ENCODE results near the gene SSH2. TPM values are rescaled to one million over a fixed set of nuclear protein-coding genes. Genes with fewer than 3 reads are reported as not detected.
A peak's percentile ranks its signal among the peaks of the same experiment; 100 is the strongest.

The SSH2 gene
- polyA plus RNA-seq, 1 of the 3 experiments (the other 2 are of a cell fraction): 8.8 TPM

DNA sequence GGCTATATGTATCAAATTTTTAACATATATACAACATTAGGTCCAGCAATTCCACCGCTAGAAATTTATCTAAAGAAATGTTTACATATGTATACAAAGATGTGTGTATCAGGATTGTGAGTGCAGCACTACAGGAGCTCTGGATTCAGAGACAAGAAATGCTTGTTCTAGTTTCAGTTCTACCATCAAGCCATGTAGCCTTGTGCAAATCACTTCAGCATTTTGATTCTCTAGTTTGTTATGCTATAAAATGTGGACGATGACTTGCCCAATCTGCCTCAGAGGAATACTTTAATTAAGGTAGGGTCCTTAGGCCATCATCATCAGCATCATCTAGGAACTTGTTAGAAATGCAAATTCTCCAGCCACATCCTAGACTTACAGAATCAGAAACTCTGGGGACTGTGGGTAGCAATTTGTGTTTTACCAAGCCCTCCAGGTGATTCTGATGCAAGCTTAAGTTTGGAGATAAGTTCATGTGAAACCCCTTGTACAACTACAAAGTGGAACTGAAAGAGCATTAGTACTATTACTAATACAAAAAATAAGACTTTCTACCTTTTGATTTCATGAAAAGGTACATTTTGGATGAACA is 176.1 kb downstream of the SSH2 start:
- Histone ChIP-seq H3K9ac (no peak overlapping the region), H3K79me2 (ENCODE audit: insufficient read depth) (peaks cover 31% of the 10 kb centered on the region; the same call in 1 of the 2 replicates), H3K27me3 (ENCODE audit: insufficient read depth) (no peaks in the 10 kb centered on the region), H4K20me1 (ENCODE audit: insufficient read depth) (no peaks in the 10 kb centered on the region), H3K27ac (ENCODE audit: low read depth in 2 of 2, low read length in 1 of 2) (peak overlapping the region in 1 of 2 experiments; percentile 53; a peak in 2 of 4 replicates), H3K4me1 (ENCODE audit: control insufficient read depth in 1 of 2, insufficient read depth in 2 of 2, low read depth in 1 of 2, low read length in 1 of 2) (peaks cover 0 to 9% of the 10 kb centered on the region in 2 experiments; a peak in 3 of 4 replicates), H3K36me3 (replicated peaks in 1 of 2; ENCODE audit: control insufficient read depth in 1 of 2, insufficient read depth in 2 of 2, low read length in 1 of 2) (peaks cover 17 to 18% of the 10 kb centered on the region in 2 experiments), H2AFZ (ENCODE audit: low read depth) (no peak overlapping the region), H3K9me2 (no peaks in the 10 kb centered on the region), H3K9me3 (no peaks in the 10 kb centered on the region), H3K4me3 (ENCODE audit: low read depth in 2 of 2, low read length in 1 of 2) (no peak overlapping the region), H3F3A (replicated peaks; ENCODE audit: insufficient read depth) (peaks cover 4% of the 10 kb centered on the region), H3K4me2 (no peak overlapping the region)
- POLR2A ChIA-PET: no interaction called here
- 83% methylated on average over 2 of the region's 2 CpGs for WGBS (ENCODE audit: low lambda C conversion rate)
- CTCF ChIA-PET: interaction anchor here (1.3 to 2.2 kb wide), 2 partner anchors 25 to 115 kb away, joined by 4 to 8 read pairs; no protein-coding TSS in a partner anchor
- TF ChIP-seq MAX (IDR thresholded peaks at IDR 0.05; ENCODE audit: low read depth) (no peak), SMC3 (IDR thresholded peaks at IDR 0.05; ENCODE audit: low read depth, low read length) (no peak), GATA2 (CRISPR knock-in tag; IDR thresholded peaks at IDR 0.05) (no peak), FOSL2 (IDR thresholded peaks at IDR 0.05; ENCODE audit: borderline replicate concordance, low read depth) (no peak), TAF1 (IDR thresholded peaks at IDR 0.05; ENCODE audit: borderline replicate concordance, low read depth, low read length) (no peak), MEF2A (IDR thresholded peaks at IDR 0.05; ENCODE audit: borderline replicate concordance, low read depth) (no peak), CTCF (IDR thresholded peaks at IDR 0.05) (no peak), TEAD4 (IDR thresholded peaks at IDR 0.05; ENCODE audit: borderline replicate concordance, insufficient read depth) (no peak), RAD21 (IDR thresholded peaks at IDR 0.05; ENCODE audit: low read length) (no peak), SIN3A (IDR thresholded peaks at IDR 0.05; ENCODE audit: borderline replicate concordance, low read depth, low read length) (no peak), FOXJ3 (CRISPR knock-in tag; IDR thresholded peaks at IDR 0.05) (no peak), GABPA (IDR thresholded peaks at IDR 0.05; ENCODE audit: low read depth) (no peak), TCF12 (IDR thresholded peaks at IDR 0.05) (no peak), IRF3 (IDR thresholded peaks at IDR 0.05; ENCODE audit: low read depth, low read length) (no peak), NFIC (IDR thresholded peaks at IDR 0.05; ENCODE audit: borderline replicate concordance) (no peak), FOXM1 (IDR thresholded peaks at IDR 0.05; ENCODE audit: low read depth) (no peak), EP300 (IDR thresholded peaks at IDR 0.05; ENCODE audit: borderline replicate concordance in 1 of 2, low read depth in 1 of 2, low read length in 1 of 2) (no peak), NRF1 (IDR thresholded peaks at IDR 0.05; ENCODE audit: low read depth, low read length) (no peak), JUND (IDR thresholded peaks at IDR 0.05) (no peak)
- TF ChIP-seq, protein P1, sequence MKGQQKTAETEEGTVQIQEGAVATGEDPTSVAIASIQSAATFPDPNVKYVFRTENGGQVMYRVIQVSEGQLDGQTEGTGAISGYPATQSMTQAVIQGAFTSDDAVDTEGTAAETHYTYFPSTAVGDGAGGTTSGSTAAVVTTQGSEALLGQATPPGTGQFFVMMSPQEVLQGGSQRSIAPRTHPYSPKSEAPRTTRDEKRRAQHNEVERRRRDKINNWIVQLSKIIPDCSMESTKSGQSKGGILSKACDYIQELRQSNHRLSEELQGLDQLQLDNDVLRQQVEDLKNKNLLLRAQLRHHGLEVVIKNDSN (IDR thresholded peaks at IDR 0.05; ENCODE audit: borderline replicate concordance, low read depth): no peak
- no peak for DNase-seq

Measured in SK-N-SH (cell line).